ENCODE data around the gene S100A11.

DNA sequence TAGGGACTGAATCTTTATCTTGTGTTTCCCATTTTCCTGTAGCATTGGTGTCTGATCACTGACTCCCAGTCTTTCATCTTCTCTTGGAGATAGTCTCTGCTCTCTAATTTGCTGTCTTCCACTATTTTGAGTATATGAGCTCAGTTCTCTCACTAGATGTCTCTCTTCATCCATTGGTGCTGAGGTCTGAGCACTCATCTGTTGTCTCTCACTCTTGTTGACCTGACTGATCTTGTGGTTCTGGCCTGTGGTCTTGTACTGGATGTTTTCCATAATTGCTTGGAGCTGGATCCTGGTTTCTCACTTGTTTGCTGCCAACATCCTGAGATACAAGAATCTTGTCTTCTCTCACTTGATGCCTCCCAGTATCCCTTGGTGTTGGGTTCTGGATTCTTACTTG lies 25.1 kb upstream of the S100A11 start:
- TF ChIP-seq CHD2 (IDR thresholded peaks at IDR 0.05; ENCODE audit: low read length, partially characterized antibody) (no peak), ZBTB33 (IDR thresholded peaks at IDR 0.05; ENCODE audit: borderline replicate concordance, low read depth) (no peak), RCOR1 (IDR thresholded peaks at IDR 0.05; ENCODE audit: low read length) (no peak), REST (IDR thresholded peaks at IDR 0.05; ENCODE audit: low read depth, low read length) (no peak), FOXJ3 (CRISPR knock-in tag; IDR thresholded peaks at IDR 0.05) (no peak)
- TF ChIP-seq, protein P1, sequence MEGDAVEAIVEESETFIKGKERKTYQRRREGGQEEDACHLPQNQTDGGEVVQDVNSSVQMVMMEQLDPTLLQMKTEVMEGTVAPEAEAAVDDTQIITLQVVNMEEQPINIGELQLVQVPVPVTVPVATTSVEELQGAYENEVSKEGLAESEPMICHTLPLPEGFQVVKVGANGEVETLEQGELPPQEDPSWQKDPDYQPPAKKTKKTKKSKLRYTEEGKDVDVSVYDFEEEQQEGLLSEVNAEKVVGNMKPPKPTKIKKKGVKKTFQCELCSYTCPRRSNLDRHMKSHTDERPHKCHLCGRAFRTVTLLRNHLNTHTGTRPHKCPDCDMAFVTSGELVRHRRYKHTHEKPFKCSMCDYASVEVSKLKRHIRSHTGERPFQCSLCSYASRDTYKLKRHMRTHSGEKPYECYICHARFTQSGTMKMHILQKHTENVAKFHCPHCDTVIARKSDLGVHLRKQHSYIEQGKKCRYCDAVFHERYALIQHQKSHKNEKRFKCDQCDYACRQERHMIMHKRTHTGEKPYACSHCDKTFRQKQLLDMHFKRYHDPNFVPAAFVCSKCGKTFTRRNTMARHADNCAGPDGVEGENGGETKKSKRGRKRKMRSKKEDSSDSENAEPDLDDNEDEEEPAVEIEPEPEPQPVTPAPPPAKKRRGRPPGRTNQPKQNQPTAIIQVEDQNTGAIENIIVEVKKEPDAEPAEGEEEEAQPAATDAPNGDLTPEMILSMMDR (IDR thresholded peaks at IDR 0.05) = no peak
- TF ChIP-seq, protein P2, sequence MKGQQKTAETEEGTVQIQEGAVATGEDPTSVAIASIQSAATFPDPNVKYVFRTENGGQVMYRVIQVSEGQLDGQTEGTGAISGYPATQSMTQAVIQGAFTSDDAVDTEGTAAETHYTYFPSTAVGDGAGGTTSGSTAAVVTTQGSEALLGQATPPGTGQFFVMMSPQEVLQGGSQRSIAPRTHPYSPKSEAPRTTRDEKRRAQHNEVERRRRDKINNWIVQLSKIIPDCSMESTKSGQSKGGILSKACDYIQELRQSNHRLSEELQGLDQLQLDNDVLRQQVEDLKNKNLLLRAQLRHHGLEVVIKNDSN (IDR thresholded peaks at IDR 0.05; ENCODE audit: borderline replicate concordance, low read depth) = no peak
- TF ChIP-seq, protein P3, sequence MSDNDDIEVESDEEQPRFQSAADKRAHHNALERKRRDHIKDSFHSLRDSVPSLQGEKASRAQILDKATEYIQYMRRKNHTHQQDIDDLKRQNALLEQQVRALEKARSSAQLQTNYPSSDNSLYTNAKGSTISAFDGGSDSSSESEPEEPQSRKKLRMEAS (IDR thresholded peaks at IDR 0.05; ENCODE audit: low read depth) = no peak
